Fibroblast of lung (primary cell): ENCODE results near the gene ARMC9.

Experiments used
- EZH2 ChIP-seq: IDR thresholded peaks from 2 replicates; pipeline ENCODE4 v1.5.1; 2012; ENCODE audit warnings: low read length, control low read depth, mild to moderate bottlenecking; ENCODE audit errors: missing control alignments
- TF ChIP-seq, protein P1 (sequence below), 2 donors: IDR thresholded peaks in 1 of 2; conservative IDR thresholded peaks in 1 of 2; 1 replicate in 1 of 2; 2 replicates in 1 of 2; pipeline ENCODE4 v1.5.1; 2011 to 2012; ENCODE audit warnings: low read length in 2 of 2, control low read depth in 1 of 2, inconsistent platforms in 1 of 2, low read depth in 1 of 2, mild to moderate bottlenecking in 1 of 2

DNA sequence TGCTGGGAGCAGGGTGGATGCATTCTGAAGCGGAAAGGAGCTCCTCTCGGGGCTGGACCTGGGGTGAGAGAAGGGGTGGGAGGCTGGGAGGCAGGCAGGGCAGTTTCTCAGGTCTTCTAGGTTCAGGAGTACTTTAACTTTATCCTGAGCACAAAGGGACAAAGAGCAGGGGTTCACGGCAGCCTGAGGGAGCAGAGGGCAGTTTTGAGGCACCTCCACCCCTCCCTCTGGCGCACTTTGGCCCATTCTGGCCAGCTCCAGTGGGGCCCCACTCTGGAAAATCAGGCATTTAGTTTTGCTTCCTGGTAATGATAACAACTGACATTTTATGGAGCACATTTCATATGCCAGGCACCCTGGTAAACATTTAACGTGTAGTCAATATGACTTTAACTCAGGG lies 211.3 kb downstream of the ARMC9 start:
- TF ChIP-seq, protein P1, sequence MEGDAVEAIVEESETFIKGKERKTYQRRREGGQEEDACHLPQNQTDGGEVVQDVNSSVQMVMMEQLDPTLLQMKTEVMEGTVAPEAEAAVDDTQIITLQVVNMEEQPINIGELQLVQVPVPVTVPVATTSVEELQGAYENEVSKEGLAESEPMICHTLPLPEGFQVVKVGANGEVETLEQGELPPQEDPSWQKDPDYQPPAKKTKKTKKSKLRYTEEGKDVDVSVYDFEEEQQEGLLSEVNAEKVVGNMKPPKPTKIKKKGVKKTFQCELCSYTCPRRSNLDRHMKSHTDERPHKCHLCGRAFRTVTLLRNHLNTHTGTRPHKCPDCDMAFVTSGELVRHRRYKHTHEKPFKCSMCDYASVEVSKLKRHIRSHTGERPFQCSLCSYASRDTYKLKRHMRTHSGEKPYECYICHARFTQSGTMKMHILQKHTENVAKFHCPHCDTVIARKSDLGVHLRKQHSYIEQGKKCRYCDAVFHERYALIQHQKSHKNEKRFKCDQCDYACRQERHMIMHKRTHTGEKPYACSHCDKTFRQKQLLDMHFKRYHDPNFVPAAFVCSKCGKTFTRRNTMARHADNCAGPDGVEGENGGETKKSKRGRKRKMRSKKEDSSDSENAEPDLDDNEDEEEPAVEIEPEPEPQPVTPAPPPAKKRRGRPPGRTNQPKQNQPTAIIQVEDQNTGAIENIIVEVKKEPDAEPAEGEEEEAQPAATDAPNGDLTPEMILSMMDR (conservative IDR thresholded peaks at IDR 0.05 in 1 of 2, IDR thresholded peaks at IDR 0.05 in 1 of 2; ENCODE audit: low read depth in 1 of 2, low read length in 2 of 2) = no peak
- no peak for TF ChIP-seq EZH2
